GM12864 (cell line): ENCODE data around the gene MARF1.

Experiments used
- DNase-seq: peaks from one replicate; pipeline ENCODE4 v3.0.0-alpha.2; 2011; ENCODE audit warnings: low read depth
- H3K4me3 ChIP-seq: 2 replicates; pipeline ENCODE4 v1.5.1; 2011; ENCODE audit warnings: mild to moderate bottlenecking, low read depth, low read length, control low read depth
- CTCF ChIP-seq: IDR thresholded peaks from 2 replicates; pipeline ENCODE4 v1.5.1; 2011; ENCODE audit warnings: low read depth, mild to moderate bottlenecking, moderate library complexity, low read length, control low read depth, inconsistent platforms; ENCODE audit errors: missing control alignments

MARF1 gene

GRCh38 chr16:15620611-15621195, 22.3 kb downstream of the MARF1 start:
- TF ChIP-seq CTCF: no peak
- no peak overlapping the region for H3K4me3 ChIP-seq
- DNase-seq: no peak

- H3K4me3 ChIP-seq: no peak overlapping the region
- no peak for DNase-seq
- TF ChIP-seq CTCF: no peak
Measured at GRCh38 chr16:15618392-15618791, 24.6 kb downstream of the MARF1 start.

- DNase-seq: no peak
- no peak overlapping the region for H3K4me3 ChIP-seq
- no peak for TF ChIP-seq CTCF
Measured at GRCh38 chr16:15617901-15618300, 25.1 kb downstream of the MARF1 start.

- no peak for TF ChIP-seq CTCF
Measured at GRCh38 chr16:15616475-15617165, 26.3 kb downstream of the MARF1 start.

GRCh38 chr16:15616012-15616411, 26.9 kb downstream of the MARF1 start:
- no peak for DNase-seq
- TF ChIP-seq CTCF: no peak
- H3K4me3 ChIP-seq: no peak overlapping the region

More at GRCh38 chr16:15616475-15617165, 26.3 kb downstream of the MARF1 start:
- DNase-seq: no peak
- H3K4me3 ChIP-seq: no peak overlapping the region

- no peak for TF ChIP-seq CTCF
- DNase-seq: no peak
- H3K4me3 ChIP-seq: no peak overlapping the region
Measured at GRCh38 chr16:15613676-15614075, 29.3 kb downstream of the MARF1 start.

- no peak for DNase-seq
Measured at GRCh38 chr16:15611610-15612009, 31.3 kb downstream of the MARF1 start.

More at GRCh38 chr16:15611610-15612009, 31.3 kb downstream of the MARF1 start:
- H3K4me3 ChIP-seq: no peak overlapping the region
- no peak for TF ChIP-seq CTCF
